Measurements from ENCODE around the gene CCNG2.

GRCh38 chr4:77143091-77143490 is 13.9 kb upstream of the CCNG2 start:
- TF ChIP-seq, protein P1, sequence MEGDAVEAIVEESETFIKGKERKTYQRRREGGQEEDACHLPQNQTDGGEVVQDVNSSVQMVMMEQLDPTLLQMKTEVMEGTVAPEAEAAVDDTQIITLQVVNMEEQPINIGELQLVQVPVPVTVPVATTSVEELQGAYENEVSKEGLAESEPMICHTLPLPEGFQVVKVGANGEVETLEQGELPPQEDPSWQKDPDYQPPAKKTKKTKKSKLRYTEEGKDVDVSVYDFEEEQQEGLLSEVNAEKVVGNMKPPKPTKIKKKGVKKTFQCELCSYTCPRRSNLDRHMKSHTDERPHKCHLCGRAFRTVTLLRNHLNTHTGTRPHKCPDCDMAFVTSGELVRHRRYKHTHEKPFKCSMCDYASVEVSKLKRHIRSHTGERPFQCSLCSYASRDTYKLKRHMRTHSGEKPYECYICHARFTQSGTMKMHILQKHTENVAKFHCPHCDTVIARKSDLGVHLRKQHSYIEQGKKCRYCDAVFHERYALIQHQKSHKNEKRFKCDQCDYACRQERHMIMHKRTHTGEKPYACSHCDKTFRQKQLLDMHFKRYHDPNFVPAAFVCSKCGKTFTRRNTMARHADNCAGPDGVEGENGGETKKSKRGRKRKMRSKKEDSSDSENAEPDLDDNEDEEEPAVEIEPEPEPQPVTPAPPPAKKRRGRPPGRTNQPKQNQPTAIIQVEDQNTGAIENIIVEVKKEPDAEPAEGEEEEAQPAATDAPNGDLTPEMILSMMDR (IDR thresholded peaks at IDR 0.05; ENCODE audit: insufficient read depth, low read length, poor library complexity, severe bottlenecking), result no peak
- no peak for TF ChIP-seq EZH2phosphoT487 (conservative IDR thresholded peaks at IDR 0.05; ENCODE audit: low read length)
